SK-N-SH treated with all-trans-retinoic acid at 6 μM for 48 hours (cell line): ENCODE results near the gene ABCA9.

ENCODE experiments used
- RARB ChIP-seq: fragments of 250-450 bp; sonication (Bioruptor Pico); IDR thresholded peaks from 2 replicates; pipeline ENCODE4 v1.8.0; 2021; ENCODE audit warnings: mild to moderate bottlenecking, moderate library complexity
- ZC3H10 ChIP-seq: fragments of 250-450 bp; sonication (Bioruptor Pico); IDR thresholded peaks from 2 replicates; pipeline ENCODE4 v1.5.1; 2021; ENCODE audit warnings: mild to moderate bottlenecking, moderate library complexity
- ZFP3 ChIP-seq: fragments of 250-450 bp; sonication (Bioruptor Pico); IDR thresholded peaks from 2 replicates; pipeline ENCODE4 v1.5.0; 2020; ENCODE audit warnings: mild to moderate bottlenecking, moderate library complexity

GRCh38 chr17:69047368-69048263 is 13.1 kb downstream of the ABCA9 start:
- TF ChIP-seq ZFP3 (CRISPR knock-in tag): no peak
- TF ChIP-seq RARB (CRISPR knock-in tag): no peak
- TF ChIP-seq ZC3H10 (CRISPR knock-in tag): no peak
